ENCODE data around the gene CLCN4.

CLCN4 gene

DNA sequence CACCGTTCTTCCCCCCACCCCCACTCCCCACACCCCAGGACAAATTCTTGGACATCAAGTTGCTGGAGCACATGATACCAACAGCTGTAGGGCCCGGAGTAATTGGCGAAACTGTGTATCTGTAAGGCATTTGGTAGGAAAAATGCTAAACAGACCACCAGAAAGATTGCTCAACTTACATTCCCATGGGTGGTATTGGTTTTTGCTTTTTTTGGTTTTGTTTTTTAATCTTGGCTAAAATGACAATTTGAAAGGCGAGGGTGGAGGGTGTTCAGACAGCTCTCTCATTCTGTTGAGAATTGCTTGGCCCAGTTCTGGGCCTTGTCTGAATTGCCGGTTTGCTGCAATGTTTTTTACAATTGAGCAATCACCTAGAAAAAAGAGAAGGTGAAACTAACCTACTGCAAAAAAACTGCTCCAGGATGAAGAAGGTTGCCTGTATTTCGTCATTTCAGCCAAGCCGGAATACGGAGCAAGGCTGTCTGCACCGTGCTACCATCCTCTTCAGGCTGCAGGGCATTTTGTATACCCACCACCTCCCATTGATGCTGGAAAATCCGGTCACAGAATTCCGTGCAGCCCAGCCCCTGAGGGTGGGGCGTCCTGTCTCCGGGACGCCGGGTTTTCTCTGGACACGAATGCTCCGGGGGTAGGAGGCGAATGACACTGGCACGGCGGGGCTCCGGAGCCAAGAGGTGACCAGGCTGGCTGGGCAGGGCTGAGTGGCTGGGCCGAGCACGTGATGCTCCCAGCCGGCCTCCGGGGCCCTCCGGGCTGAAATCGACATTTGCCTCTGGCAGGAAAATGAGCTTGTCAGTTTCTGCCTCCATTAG lies at the start of gene CLCN4:
TSS of gene CLCN4 (plus strand) at position 777 of the 833 bp plus-strand sequence. CDS start 28,058 bp downstream, outside the sequence.
- no peak for DNase-seq

DNA sequence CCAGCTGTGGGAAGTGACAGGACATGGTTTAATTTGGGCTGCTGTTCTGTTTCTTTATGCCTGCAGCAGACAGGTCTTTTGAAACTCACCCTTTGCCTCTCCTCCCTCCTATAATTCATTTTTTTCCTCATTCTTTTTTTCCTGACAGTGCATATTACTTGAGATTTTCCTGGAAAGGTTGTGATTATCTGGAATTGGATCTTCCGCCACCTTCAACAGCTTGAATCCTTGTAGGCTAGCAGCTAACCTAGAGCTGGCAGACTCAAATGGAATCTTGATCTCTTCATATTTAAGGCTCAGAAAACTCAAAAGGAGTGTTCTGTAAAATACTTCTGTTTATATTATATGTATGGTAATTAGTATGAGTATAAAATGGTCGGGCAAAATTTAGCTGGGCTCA lies 49.3 kb upstream of the CLCN4 start:
- DNase-seq, result no peak

DNA sequence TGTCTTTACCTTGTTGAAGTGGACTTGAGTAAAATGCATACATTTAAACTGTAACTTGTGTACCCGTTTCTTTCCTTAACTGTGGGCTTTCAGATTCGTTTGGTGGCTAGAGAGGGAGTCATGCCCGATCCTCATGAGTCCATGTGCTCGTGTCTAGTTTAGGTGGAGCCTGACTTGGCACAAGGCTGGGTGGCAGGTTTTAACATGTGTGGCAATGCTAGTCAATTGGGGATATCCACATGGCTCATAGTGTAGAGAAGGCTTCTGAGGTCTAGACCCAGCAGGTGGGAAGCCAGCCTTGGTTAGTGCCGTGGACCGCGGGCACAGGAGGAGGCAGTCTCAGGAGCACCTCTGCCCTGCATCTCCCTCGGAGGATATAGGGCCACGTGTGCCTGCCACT lies 48.5 kb upstream of the CLCN4 start:
- DNase-seq, result no peak

DNA sequence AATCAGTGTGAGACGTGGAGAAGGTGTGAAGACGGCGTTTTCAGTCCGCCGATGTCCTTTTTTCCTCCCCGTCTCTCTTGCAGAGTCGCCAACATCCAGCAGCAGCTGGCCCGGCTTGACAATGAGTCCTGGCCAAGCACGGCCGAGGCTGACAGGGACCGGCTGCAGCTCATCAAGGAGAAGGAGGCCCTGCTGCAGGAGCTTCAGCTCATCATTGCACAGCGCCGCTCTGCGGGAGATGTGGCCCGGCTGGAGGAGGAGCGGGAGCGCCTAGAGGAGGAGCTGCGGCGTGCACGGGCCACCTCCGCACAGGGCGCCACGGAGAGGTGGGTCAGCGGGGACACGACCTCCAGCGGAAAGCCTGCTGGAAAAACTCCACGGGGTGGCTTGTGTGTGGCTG lies 47.1 kb upstream of the CLCN4 start:
- DNase-seq, result no peak

DNA sequence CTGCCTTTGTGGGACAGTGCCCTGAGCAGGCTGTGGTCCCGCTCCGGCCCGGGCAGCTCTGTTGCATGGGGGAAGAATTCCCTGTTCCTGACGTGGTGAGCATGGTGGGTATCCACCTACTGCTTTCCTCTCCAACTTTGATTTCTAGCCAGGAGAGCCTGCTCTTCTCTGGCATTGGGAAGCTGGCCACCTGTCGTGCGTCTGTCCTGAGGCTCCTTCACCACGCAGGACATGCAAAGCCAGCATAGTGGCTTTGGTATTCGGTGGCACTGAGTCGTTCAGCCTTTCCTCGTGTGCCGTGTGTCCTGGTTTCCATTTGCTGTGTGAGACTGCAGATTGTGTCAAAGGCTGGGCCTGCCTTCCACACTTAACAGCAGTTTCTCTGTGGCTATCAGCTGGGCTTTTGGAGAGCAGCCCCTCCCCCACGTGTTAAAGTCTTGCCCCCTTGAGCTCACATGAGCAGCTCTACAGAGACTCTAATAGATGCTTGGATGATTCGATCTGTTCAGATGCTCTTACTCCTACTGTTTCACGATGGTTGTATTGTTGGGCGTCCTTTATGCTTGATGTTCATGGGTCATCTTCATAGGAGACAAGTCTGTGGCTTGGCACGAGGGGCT lies 46.3 kb upstream of the CLCN4 start:
- DNase-seq, result no peak

DNA sequence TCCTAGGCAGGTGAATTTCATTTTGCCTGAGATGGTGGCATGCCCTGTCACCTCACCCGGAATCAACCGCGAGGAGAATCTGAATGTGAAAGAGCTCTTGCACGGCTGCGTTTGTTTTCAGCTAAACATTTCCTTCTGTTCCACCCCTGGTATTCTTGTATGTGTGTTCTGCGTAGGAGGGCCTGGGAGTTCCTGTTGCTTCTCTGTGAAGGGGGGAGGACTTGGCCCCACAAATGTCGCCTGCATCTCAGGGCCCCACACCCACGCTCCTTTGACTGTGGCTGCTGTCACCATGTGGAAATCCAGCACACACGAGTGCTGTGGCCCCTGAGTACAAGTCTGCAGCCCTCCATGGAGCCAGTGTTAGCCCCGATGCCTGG lies 45.8 kb upstream of the CLCN4 start:
- no peak for DNase-seq

DNA sequence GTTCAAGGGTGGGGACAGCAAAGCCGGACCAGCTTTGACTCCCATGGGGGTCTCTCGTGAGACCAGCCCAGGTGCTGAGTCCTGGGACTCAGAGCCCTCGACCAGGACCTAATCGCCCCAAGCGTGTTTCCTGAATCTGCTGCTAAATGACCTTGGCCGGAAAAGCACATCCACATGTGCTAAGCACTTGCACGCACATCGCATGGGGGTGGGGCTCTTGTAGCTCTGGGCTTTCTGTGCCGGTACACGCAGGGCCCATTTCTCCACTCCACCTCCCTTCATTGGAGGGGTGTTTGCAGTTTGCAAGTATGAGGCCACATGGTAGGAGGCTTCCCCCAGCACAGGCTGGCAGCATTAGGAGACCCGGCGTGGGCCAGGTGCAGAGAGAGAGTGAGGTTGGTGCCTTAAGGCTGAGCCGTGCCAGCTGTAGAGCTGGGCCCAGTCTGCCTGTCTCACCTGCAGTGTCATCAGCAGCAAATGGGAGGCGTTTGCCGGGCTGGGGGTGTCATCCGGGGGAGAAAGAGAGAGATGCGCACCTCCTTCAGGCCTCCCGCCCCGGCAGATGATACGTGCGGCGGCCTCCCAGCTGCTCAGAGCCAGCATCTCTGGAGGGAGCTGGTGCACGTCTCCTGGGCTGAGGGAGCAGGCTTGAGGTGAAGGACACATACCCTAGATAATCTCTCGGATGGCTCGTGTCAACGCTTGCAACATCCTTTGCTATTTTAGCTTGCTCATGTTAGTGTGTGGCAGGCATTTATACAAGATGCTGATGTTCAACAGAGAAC lies 45.2 kb upstream of the CLCN4 start:
- DNase-seq, result no peak

DNA sequence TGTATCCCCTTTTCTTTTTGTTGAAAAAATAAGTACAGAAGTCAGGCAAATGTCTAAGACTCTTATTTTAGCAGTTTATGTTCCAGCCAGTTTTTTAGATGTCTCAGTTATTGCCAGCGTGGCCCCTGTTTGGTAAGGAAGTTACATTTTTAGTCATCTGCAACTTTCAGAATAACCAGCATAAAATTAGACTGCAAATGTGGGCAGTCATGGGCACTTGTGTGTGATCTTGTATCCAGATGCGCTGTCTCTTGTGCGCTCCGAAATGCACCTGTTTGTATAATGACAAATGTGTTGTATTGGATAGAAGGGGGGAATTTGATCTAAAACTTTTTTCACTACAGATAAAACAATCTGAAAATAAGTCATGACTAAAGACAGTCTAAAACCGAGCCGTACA lies 44.3 kb upstream of the CLCN4 start:
- no peak for DNase-seq

DNA sequence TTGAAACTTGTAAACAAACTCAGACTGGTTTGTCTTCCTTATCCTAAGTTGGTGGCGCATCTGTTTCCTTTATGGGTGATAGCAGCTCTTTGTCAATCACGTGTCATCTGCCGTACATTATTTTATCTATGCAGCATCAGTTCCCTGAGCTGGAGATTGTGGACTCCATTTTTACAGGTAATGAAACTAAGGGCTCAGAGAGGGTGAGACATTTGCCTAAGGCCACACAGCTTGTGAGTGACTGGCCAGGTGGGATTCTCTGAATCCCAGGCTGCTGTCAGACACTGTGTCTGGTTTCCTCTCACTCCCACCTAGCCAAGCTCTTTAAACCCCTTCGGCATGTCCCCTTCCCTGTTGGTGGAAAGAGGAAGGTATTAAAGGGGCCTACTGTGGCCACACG lies 41.7 kb upstream of the CLCN4 start:
- DNase-seq, result no peak

DNA sequence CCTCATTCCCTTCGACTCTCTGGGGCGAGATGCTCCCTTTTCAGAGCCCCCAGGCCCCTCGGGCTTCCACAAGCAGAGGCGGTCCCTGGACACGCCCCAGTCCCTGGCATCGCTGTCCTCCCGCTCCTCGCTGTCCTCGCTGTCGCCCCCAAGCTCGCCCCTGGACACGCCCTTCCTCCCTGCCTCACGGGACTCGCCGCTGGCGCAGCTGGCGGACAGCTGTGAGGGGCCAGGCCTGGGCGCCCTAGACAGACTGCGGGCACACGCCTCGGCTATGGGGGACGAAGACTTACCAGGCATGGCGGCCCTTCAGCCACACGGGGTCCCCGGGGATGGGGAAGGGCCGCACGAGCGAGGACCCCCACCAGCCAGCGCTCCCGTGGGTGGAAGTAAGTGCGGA lies 39.5 kb upstream of the CLCN4 start:
- DNase-seq, result no peak

DNA sequence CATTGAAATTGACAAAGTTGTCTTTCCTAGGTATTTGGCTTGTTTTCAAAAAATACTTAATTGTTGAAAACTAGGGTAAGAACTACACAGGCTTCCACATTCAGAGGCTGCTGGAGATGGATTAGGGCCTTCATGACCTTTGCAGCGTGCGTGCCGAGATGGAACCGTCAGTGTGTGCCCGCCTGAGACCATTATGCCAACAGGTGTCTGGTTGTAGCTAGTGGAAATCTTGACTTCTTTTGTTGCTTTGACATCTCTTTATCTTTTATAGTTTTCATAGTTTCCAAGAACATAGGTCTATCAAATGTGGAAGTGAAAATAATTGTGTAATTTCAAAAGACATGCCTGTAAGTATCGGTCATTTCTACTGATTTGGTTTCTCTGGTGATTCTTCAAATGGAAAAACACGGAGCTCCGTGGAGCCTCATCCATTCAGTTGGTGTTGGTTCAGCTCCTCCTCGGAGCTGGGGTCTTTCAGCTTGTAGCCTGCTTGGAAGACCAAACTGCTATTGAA lies 38.9 kb upstream of the CLCN4 start:
- no peak for DNase-seq

DNA sequence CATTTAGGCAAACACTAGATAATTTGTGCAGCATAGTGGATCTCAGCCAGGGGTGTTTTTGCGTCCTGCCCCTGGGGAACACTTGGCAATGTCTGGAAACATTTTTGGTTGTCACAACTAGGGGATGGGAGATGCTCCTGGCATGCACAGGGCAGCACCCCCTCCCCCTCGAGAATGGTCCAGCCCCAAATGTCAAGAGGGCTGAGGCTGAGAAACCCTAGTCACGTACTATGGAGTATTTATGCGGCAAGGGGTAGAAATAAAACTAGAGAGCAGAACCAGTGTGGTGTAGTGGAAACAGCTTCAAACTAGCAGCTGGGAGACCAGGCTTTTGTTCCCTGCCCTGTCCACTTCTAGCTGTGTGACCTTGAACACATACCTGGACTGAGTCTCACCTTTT lies 38.2 kb upstream of the CLCN4 start:
- DNase-seq, result no peak

DNA sequence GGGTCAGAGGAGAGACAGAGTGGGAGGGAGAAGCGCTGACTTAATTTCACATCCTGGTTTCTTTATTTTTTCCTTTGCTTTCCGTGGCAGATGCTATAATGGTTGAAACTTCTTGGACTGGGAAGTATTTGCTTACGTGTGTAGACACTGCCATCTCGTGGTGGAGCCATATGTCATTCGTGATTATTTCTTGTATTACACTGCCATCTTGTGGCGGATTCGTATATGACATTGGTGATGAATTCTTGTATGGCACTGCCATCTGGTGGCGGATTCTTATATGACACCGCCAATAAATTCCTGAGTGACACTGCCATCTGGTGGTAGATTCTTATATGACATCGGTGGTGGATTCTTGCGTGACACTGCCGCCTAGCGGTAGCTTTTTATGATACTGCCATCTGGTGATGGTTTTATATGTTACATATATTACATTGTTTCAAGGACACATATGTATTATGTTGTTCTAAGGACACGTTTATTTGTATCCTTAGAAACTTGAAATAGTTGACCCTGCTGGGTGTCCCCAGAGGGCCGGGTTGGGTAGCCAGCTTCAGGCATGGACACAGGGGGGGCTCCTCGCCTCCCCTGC lies 37.3 kb upstream of the CLCN4 start:
- peak; percentile 28 to 69 for DNase-seq

DNA sequence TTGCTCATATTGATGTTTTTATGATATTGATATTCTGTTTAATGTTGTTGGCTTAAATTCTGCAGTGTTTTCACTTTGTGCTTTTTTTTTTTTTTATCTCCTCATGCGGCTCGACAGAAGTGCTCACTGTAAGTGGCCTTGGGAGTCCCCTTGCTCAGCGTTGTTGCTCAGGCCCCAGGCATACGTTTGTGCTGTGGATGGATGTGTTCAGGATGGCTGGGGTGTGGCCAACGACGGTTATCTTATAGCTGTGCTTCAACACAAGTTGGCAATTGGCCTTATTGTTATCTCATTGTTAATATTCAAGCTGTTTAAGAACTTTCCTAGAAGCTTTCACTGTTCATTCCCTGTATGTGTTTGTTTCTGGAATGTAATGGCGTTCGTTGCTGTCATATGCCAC lies 36.4 kb upstream of the CLCN4 start:
- no peak for DNase-seq

DNA sequence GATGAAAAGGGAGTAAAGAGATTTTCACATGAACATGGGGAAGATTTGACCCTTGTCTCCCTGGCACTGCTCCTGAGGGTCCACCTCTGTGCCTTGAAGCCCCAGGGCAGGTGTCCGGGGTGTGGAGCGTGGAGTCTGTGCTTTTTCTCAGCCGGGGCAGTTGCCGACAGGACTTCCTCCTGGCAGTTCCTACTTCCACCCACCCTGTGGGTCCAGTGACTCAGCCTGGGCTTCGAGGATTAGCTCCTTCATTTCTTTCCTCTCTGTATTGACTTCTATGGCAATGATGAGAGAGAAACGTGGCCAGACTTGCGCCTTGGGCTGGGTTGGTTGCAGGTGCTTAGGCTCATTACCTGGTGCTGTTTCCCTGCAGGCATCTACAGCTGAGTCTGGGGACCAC lies 35.9 kb upstream of the CLCN4 start:
- no peak for DNase-seq

DNA sequence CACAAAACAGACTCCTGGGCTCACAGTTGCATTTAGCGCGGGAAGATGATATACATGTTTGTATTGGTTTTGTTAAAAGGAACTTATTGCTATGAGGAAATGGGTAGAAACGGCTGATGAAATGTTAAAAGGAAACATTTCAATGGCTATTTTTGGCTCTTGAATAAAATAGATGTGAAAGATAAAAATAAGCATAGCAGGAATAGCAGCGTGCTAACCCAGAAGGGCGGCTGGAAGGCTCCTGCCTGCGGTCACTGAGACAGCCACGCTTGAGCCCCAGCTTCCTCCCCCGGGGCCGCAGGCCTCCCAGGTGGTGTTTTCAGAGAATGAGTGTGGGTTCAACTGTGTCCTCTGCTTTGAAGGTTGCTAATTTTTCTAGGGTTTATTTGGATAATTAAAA lies 35.0 kb upstream of the CLCN4 start:
- DNase-seq, result no peak

DNA sequence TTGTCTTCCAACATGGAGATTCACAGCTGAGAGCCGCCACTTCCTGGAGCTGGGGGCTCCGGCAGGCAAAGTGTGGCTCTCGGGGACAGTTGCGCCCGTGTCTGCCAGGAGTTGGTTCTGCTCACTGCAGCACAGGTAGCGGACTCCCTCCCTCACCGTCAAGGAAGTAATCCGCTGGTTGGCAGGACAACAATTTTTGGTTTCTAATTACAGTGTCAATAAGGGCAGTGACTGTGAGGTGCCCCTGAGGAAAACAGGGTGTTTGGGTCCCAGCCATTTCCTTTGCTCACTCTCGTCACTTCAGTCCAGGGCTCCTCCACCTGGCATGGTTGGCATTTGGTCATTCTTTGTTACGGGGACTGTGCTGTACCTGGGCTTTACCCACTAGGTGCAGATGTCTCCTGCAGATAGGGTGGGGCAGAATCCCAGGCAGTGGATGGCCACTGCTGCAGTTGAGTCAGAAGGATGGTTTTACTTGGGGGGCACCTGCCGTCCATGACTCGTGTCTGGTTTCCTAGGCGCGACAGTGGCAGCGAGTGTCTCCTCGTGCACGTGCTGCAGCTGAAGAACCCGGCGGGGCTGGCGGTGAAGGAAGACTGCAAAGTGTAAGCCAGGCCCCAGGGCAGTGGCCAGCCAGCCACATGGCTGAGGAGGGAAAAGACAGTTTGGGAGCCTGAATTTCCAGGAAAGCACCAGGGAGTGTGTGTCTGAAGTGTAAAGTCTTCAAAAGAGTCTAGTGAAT lies 32.1 kb upstream of the CLCN4 start:
- DNase-seq, result no peak

DNA sequence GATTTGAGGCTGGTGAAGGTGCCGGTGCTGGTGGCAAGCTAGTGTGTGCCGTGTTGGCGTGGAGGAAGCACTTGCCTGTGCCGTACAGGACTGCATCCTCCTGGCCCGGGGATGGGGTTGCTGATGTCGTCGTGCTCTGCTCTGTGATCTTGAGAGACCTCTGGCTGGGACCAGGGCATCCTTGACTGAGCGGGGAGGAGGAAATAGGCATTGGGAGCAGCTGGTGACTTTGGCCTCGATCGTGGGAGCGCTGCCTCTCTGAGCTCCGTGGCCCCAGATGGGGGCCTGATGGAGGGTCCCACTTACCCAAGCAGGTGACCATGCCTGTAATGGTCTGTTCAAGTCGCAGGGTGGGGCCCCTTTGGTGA lies 31.5 kb upstream of the CLCN4 start:
- DNase-seq, result no peak

DNA sequence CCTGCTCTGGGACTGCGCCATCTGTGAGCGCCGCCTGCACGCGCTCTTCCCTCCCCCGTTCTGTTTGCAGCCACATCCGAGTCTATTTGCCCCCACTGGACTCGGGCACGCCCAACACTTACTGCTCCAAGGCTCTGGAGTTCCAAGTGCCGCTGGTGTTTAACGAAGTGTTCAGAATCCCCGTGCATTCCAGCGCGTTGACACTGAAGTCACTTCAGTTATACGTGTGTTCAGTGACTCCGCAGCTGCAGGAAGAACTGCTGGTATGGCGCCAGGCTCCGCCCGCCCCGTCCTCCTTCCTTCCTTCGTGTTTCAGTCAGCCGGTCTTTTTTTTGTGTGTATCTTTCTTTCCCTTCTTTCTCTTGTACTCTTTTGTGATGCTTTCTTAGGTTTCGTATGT lies 30.7 kb upstream of the CLCN4 start:
- DNase-seq, result no peak

DNA sequence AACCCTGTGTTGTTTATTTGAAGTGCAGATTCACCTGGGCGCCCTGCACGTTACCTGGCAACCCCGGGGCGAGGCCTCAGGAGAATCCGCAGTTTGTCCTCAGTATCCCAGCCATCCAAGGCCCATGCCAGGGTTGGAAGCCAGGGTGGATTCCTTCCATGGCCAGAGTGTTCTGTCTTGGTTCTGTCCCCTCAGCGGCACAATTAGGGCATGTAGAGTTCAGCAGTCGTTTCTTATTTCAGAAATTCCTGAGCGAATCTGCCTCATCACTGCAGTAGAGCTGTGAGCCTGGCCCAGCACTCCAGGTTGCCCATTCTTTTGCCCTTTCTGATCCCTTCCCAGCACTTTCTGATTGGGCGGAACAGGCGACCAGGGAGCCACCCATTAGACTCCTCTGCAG lies 29.9 kb upstream of the CLCN4 start:
- DNase-seq, result no peak

DNA sequence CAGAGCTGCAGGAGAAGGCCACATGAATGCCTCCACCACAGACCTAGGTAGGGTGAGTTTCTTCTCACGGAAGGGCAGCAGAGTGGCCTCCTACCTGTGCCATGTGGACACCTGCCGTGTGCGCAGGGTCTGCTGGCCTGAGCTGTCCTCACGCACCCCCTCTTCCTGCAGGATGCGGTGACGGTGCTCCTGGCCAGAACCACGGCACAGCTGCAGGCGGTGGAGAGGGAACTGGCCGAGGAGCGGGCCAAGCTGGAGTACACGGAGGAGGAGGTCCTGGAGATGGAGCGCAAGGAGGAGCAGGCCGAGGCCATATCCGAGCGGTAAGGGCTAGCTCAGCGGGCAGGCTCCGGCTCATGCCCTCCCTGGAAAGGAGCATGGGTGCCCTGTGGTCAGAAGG lies 28.4 kb upstream of the CLCN4 start:
- DNase-seq, result no peak

DNA sequence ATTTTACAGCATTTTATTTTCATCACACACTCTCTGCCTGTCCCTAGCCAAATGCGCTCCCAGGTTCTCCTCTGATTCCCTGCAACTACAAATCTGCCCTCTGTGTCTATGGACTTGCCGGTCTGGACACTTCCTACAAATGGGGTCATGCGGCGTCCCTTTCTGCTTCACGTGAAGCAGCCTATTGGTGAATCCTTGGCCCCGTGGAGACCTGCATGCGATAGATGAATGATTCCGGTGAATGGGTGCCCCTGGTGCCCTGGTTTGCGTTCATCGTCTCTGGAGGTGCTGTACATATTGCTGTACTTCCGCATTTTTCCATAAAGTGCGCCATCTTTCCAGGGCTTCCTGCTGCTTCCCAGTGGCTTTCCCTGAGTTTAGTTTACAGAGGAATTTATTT lies 27.5 kb upstream of the CLCN4 start:
- DNase-seq, result no peak

DNA sequence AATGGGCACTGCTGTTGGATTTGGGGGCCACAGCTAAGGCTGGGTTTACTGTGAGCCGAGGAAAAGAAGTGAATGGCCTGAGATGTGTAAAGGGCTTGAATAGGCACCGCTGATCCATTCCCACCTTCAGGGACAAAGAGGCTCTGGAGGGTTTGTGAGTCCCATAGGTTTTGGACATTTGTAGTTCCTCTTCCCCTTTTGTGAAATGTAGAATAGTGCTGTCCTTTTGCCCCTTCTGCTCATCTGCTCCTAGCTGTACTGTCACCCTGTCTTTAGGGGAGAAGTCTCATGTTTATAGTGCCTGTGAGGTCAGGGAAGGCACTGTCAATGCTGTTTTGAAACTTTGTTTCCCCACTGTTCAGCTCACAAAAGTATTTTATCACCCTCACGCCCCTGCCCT lies 26.4 kb upstream of the CLCN4 start:
- no peak for DNase-seq
